NCI-H2171 treated with DMSO at 0.1 percent for 48 hours (cell line): ENCODE data around the gene IL25.
A peak's percentile ranks its signal among the peaks of the same experiment; 100 is the strongest.
"Not testable (repeated sequence)": the region's sequence is repeated elsewhere in the genome, so short reads cannot be mapped to it uniquely, and the experiment has no call there.

Experiments
- DNase-seq: peaks from one replicate; lab custom pipeline; 2025; lab: John Stamatoyannopoulos, UW

IL25 gene

DNA sequence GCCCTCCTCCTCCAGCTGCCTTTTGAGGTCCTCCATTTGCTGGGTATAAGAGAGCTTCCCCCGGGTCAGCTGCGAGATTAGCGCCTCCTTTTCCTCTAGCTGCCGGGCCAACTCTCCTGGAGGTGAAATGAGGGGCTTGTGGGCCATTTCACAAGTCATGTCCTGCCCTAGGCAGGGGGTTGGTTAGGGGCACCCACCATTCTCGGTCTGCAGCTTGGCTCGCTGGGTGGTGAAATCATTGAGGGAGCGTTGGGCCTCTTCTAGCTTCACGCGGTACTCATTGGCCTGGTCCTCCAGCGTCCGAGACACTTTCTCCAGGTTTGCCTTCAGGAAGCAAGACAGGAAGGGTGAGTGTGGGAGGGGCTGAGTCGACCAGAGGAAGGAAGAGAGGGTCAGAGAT lies 16.8 kb downstream of the IL25 start:
- DNase-seq = no peak

DNA sequence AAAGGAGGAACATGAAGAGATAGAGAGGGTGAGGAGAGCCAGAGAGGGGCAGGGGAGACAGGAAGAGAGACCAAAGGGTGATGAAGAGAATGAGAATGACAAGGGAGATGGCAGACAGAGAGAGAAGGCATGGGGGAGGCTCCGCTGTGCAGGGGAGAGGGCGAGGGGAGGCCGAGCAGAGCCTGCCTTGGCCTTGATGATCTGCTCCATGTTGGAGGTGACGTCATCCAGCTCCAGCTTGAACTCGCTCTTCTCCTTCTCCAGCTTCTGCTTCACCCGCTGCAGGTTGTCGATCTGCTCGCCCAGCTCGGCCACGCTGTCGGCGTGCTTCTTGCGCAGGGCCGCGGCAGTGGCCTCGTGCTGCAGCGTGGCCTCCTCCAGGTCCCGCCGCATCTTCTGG lies 17.3 kb downstream of the IL25 start:
- not testable (repeated sequence) for DNase-seq

DNA sequence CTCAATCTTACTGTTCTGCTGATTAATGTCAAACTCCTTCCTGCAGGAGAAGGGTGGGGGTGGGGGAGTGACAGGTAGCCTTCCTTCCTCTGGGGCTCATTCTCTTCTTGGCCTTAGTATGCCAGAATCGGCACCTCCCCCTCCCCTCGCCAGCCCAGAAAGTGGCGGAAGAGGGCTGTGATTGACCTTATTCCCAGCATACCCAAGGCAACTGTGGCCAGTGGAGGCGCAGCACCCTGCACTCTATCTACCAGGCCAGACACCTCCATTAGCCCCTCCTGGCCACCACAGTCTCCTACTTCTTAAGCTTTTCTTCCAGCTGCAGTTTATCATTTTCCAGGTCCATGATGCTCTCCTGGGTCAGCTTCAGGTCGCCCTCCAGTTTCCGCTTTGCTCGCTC lies 20.0 kb downstream of the IL25 start:
- DNase-seq = no peak

DNA sequence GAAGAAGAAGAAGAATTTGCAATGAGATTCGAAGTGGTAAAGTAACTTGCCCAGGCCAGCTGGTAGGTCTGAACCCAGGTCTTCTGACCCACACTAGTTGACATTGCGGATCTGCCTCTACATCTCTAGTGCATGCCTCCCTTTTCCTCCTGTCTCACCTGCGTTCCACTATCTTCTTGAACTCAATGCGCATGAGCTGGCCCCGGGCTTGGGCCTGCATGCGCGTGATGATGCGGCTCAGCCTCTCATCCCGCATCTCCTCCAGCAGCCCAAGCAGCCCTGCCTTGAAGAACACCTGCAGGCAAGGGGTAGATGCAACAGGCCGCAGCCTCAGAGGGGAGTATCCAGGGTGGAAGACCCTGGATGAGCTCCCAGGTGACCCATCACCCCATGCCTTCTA lies 23.5 kb downstream of the IL25 start:
- DNase-seq = no peak

DNA sequence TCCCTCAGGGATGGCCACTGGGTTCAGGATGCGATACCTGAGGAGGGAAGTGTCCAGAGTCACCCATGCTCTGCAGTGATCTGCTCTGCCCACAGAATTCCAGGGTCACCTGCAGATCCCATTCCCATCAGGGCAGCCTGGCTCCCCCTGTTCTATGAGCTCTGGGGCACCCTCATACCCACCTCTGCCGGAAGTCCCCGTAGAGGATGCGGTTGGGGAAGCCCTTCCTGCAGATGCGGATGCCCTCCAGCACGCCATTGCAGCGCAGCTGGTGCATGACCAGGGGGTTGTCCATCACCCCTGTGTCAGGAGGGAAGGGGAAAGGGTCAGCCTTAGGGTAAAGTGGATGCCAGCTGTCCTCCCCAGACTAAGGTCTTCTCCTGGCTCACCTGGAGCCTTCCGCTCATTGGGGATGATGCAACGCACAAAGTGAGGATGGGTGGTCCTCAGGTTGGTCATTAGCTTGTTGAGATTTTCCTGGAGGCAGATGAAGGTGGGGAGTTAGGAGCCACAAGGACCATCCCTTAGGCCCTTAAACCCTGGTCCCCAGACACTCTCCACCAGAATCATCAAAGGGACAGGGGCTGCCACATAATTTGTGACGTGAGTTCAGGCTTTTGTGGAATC lies 24.3 kb downstream of the IL25 start:
- no peak for DNase-seq

DNA sequence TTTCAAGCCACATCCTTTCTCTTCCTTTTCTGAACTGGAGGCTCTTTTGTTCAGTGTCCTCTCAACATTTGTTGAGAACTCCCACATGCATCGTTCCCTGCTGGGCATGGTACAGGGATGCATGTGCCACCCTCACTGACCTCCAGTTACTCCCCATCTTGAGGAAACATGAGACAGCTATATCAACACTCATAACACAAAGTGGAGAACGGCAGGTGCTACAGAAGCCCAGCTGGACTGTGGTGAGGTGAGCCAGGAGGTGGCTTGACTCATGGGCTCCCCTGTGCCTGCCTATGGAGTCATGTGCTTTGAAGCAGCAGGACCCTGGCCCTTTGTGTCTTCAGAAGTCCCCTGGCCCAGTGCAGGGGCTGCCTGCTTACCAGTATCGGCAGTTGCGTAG lies 25.7 kb downstream of the IL25 start:
- DNase-seq = no peak

DNA sequence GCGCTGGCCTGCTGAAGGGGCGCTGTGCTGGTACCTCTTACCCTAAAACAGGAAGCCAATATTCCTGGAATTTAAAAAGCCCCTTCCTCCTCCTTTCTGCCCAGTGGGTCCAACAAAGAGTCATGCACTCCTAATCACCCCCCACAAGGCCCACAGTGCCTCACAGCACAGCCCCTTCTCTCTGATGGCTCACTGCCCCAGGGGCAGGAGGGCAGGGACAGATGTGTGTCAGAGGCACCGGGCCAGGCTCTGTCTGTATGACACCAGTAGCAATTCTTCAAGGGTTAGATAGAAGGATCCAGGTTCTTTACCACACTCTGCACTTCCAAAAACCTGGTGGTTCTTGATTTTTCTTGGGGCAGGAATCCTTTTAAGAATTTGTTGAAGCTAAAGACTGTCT lies 26.5 kb downstream of the IL25 start:
- DNase-seq = no peak

DNA sequence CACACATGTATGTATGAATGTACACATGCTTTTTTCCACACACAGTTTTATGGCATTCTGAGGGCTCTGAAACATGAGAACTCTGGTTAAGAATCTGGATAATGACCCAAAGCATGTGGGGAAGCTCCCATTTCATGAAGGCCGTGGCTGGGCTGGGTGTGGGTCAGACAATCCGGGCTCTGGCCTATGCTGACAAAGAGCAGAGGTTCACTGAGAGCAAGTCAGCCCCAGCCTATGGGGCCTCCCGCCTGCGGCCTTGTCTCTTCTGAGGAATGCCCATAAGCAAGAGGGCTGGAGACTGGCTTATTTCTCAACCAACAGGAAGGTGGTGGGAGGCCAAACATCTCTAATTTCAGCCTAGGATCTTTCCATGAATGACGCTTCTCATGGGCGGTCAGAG lies 27.0 kb downstream of the IL25 start:
- DNase-seq = no peak

DNA sequence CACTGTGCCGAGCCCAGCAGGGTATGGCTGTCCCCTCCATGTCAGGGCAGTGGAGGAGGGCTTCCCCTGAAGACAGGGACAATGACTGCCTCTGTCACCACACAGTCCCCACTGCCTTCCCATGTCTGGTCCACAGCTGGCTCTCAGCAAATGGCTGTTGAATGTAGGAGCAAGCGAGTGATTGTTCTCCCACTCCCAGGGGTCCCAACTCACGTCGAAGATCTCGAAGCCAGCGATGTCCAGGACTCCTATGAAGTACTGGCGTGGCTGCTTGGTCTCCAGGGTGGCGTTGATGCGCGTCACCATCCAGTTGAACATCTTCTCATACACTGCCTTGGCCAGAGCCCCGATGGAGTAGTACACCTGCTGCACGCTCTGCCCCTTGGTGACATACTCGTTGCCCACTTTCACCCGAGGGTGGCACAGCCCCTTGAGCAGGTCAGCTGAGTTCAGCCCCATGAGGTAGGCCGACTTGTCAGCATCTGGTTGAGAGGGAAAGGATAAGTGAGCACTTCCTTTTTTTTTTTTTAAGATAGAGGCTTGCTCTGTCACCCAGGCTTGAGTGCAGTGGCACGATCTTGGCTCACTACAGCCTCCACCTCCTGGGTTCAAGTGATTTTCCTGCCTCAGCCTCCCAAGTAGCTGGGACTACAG lies 28.0 kb downstream of the IL25 start:
- DNase-seq = not testable (repeated sequence)

DNA sequence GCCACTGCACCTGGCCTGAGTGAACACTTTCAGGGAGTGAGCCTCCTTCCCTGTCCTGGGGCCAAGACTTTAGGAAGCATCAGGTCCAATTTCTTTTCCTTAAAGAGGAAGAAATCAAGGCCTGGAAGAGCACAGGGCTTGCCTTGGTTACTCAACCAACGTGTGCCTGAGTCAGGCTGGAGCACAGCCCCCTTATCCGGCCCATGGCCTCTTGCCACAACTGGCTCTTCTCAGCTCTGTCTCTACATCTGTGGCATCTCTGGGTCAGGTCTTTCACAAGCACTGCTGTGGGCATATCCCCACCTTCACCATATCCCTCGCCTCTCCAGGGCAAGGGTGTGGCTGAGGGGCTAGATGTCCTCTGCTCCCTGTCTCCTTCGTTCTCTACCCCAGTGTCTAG lies 28.7 kb downstream of the IL25 start:
- no peak for DNase-seq

DNA sequence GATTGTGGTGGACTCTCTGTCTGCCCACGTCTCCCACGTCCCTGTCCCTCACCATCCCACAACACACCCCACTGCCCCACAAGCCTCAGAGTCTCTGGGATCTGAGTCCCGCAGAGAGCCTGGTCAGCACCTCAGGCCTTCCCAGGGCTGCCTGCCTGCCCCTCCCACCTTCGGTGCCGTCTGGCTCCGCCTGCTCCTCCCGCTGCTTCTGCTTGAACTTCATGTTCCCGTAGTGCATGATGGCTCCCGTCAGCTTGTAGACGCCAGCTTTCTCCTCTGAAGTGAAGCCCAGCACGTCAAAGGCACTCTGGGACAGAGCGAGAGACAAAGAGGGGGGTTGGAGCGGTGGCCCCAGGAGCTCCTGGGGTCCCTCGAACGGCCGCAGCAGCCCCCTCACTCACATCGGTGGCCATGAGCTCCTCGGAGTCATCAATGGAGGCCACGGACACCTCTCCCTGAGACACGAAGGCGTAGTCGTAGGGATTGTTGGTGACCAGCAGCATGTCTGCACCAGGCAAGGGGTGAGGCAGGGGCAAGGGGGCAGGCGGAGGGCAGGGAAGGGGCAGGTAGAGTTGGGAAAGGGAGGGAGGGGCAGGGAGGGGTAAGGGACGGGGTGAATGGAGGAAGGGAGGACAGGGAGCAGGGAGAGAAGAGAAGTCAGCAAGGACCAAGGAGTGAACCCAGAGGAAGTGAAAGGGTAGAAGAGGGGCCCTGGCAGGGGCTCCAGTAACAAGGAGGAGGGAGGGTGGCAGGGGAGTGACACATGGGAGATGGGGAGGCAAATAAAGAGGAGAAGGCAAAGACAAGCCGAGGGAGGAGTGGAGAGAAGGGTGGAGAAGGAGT lies 29.9 kb downstream of the IL25 start:
- DNase-seq = no peak

DNA sequence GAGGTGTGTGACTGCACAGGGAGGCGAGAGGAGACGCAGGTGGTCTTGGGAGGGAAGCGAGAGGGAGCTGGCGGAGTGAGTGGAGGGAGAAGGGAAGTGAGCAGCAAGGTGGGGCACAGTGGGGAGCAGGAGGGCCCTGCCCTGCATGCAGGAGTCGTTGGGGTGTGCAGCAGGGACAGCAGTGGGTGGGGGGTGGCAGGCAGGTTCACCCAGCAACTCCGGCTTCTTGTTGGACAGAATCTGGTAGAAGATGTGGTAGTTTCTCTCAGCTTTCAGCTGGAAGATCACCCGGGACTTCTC lies 30.5 kb downstream of the IL25 start:
- DNase-seq = no peak

DNA sequence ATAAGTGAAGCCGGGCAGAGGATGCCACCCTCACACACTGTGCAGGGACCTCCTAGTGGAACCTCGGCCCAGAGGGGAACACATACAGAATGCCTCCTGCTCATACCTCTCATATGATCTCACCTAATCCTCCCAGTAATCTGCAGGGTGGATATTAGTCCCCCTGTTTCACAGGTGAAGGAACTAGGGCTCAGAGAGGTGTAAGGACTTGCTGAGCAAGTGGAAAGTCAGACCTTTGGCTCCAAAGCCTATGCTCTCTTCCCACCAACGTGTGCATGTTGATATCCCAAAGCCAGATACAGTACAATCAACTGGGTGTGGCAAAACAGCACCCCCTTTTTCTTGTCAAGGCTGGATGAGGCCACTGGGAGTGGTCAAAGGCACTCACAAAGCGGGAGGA lies 31.3 kb downstream of the IL25 start:
- no peak for DNase-seq

DNA sequence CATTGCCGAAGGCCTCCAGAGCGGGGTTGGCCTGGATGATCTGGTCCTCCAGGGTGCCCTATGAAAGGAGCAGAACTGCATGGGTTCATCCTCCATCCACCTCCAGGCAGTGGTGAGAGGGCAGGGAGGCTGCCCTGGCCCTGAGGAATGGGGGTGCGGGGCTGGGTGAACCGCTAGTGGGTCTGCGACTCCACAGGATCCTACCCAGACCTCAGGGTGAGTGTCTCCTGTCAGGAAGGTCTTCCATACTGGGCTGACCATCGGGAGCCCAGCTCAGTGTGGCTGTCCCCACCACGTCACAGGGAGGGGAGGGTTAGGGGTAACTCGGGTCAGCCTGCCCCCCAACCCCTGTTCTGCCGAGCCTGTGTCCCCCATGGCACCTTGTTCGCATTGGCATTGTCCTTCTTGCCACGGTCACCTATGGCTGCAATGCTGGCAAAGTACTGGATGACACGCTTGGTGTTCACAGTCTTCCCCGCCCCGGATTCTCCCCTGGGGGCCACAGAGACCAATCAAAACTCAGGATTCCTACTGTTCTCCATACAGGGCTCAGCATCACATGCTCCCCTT lies 31.8 kb downstream of the IL25 start:
- DNase-seq = no peak

DNA sequence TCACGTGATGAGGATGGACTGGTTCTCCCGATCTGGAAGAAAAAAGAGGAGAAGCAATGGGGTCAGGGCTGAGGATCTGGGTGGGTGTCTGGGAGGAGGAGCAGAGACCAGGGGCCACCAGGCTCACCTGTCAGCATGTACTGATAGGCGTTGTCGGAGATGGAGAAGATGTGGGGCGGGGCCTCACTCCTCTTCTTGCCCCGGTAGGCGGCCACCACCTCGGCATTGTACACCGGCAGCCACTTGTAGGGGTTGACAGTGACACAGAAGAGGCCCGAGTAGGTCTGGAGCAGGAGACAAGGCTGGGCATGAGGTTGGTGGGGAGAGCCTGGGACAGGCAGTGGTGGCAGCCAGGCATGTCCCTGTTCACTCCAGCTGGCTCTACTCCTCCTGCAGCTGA lies 32.5 kb downstream of the IL25 start:
- no peak for DNase-seq

DNA sequence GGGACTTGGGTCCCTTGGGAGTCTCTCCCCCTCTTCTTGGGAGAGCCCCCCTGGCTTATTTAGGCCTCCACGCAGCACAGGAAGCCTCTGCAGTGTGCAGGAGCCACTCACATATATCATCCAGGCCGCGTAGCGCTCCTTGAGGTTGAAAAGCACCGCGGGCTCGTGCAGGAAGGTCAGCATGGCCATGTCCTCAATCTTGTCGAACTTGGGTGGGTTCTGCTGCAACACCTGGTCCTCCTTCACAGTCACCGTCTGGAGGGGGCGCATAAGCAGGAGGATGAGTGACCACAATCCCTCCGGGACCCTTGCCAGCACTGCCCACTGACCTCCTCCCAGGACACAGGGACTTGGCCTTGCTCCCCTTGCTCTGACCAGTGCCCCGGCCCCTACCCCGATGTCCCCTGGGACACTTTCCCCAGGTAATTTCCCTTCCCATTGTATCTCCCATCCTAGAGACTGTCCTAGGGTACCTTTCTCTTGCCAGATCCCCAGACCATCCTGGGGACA lies 33.0 kb downstream of the IL25 start:
- no peak for DNase-seq

DNA sequence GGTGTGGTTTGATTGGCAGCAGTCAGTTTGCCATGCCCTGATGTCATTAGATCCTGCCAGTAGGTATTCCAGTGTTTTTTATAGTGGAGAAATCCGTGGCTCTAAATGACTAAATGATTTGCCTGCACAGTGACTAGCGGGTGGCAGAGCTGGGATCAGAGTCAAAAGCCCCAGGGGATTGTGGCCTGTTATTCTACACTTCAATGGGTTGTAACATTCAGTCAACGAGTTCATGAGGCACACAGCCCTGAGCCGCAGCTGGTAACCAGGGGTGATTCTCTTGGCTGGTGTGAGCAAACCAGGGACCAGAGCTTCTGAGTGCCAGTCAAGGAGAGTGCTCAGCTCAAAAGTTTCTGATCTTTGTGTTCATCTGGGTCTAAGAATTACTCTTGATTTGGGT lies 33.6 kb downstream of the IL25 start:
- peak; percentile 58 for DNase-seq

DNA sequence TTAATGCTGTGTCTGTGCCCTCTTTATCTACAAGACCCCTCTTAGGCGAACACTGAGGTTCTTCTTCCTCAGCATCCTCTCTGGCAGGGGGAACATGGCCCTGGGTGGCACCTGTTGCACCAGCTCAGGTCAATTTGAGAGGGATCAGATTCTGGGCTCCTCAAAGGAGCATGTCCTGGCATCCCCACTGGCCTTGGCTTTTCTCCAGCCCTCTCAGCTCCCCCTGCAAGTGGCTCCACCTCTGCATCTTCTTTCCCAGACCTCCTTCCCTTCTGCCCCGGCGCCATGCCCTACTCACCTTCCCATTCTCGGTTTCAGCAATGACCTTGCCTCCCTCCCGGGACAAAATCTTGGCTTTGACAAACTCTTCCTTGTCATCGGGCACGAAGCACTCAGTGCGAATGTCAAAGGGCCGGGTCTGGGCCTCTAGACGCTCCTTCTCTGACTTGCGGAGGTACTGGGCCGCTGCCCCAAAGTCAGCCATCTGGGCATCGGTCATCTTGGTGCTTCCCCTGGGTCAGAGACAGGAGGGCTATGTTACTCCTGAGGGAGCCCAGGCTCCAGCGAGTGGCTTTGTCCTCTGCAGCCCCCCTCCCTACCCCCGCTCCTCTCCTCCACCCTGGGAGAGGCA lies 34.2 kb downstream of the IL25 start:
- no peak for DNase-seq

DNA sequence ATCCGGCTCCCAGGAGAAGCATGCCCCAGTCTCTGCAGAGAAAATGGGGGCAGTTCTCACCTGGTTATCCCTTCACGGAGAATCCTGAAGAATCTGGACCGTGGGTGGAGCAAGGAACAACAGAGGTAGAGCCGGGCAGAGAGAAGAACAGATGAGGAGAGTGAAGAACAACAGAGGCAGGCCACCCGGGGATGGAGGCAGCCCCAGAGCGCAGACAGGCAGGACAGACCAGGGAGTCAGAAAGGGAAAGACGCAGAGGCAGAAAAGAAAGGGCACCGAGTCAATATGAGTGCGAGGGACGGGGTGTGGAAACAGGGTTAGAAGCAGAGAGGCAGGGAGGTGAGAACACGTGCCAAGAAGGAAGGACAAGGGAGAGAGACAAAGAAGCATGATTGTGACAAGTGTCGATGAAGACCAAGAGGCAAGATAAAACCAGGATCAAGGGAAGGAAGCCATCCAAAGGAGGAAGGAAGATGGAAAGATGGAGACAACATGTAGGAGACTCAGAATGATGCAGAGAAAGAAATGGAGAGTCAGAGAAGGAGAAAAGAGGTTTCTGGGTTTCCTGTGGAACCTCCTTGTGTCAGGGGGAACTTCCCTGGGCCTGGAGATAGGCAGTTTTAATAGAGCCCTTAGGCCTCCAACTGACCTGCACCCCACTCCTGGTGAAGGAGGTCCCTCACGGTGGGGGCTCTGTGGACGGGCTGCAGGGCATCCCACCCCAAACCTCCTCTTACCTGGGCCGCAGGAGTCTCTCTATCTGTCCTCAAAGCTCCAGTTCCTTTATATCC lies 35.1 kb downstream of the IL25 start, which contains the start of gene MYH6:
MYH6 (minus strand) TSS at position 758 of the 791 bp plus-strand sequence. CDS start 1,050 bp downstream, outside the sequence.
- no peak for DNase-seq

DNA sequence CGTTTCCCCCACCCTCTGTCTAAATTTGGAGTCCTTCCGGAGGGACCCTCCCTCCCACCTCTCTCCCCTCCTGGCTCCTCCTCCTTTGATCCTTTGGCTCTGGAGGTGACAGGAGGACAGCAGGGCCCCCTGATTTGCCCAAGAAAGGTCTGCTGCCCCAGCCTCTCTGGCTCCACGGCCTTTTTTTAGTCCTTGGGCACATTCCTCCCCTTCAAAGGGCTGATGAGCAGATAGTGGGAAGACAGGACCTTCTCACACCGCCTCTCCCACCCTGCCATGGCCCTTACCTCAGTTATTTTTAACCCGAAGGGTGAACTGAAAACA lies 35.7 kb downstream of the IL25 start:
- no peak for DNase-seq

DNA sequence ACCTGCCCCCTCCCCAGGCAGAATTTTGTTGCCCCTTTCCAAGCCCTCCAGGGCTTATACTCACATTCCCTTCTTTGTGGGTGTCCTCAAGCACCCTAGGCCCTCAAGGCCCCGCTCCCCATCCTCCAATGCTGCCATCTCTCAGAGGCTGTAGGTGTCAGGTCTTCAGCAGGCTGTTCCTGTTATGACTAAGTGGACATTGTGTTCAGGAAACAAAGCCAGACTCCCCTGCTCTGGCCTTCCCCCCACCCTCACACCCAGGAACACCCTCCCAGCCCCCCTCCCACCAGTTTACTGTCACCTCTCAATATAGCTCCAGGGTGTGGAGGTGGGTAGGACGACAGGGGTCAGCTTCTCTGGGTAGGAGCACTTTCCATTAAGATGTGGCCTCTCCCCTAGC lies 36.9 kb downstream of the IL25 start:
- DNase-seq = no peak
